Neuronal stem cell (in vitro differentiated cells): ENCODE results near the gene TNNI3.
"Not testable (repeated sequence)": the region's sequence is repeated elsewhere in the genome, so short reads cannot be mapped to it uniquely, and the experiment has no call there.

Experiments
- DNase-seq: peaks from one replicate; pipeline ENCODE4 v3.0.0-alpha.2; 2013; ENCODE audit warnings: low spot score
- H2AFZ ChIP-seq: one replicate; pipeline ENCODE4 v1.6.1; 2013; ENCODE audit warnings: mild to moderate bottlenecking, low read length, inconsistent platforms
- H2AK5ac ChIP-seq: 2 replicates; pipeline ENCODE4 v1.6.1; 2013; ENCODE audit warnings: low read depth, mild to moderate bottlenecking, inconsistent platforms, low read length, moderate library complexity, mixed read lengths
- H2BK120ac ChIP-seq: 2 replicates; pipeline ENCODE4 v1.6.1; 2013; ENCODE audit warnings: low read depth, mild to moderate bottlenecking, inconsistent platforms, low read length, moderate library complexity, mixed read lengths
- H2BK12ac ChIP-seq: one replicate; pipeline ENCODE4 v1.6.1; 2013; ENCODE audit warnings: low read length, inconsistent platforms
- H2BK15ac ChIP-seq: 2 replicates; pipeline ENCODE4 v1.6.1; 2013; ENCODE audit warnings: mild to moderate bottlenecking, low read length, inconsistent platforms, mixed read lengths
- H2BK5ac ChIP-seq: one replicate; pipeline ENCODE4 v1.6.1; 2013; ENCODE audit warnings: inconsistent platforms, mild to moderate bottlenecking, low read length, moderate library complexity
- H3K14ac ChIP-seq: one replicate; pipeline ENCODE4 v1.6.1; 2013; ENCODE audit warnings: low read length, inconsistent platforms
- H3K18ac ChIP-seq: 2 replicates; pipeline ENCODE4 v1.6.1; 2013; ENCODE audit warnings: low read length, inconsistent platforms
- H3K23ac ChIP-seq: 2 replicates; pipeline ENCODE4 v1.6.1; 2013; ENCODE audit warnings: low read depth, mild to moderate bottlenecking, mixed read lengths, low read length, inconsistent platforms; ENCODE audit not compliant: poor library complexity
- H3K27ac ChIP-seq: replicated peaks from 3 replicates; pipeline ENCODE4 v1.5.1; 2013; ENCODE audit warnings: low read length, inconsistent platforms
- H3K27me3 ChIP-seq, 3 experiments: 2 replicates each; pipeline ENCODE4 v1.6.1; 2013; ENCODE audit warnings: low read length in 3 of 3, mild to moderate bottlenecking in 2 of 3, inconsistent platforms in 1 of 3, low read depth in 1 of 3, mixed read lengths in 1 of 3, moderate library complexity in 1 of 3; ENCODE audit not compliant: control insufficient read depth in 3 of 3, insufficient read depth in 3 of 3
- H3K36me3 ChIP-seq, 2 donors: replicated peaks in 1 of 2; 2 replicates each; pipeline ENCODE4 v1.6.1; 2013; ENCODE audit warnings: low read length in 2 of 2; ENCODE audit not compliant: control insufficient read depth in 2 of 2, insufficient read depth in 2 of 2
- H3K4ac ChIP-seq: 2 replicates; pipeline ENCODE4 v1.6.1; 2013; ENCODE audit warnings: inconsistent platforms, mild to moderate bottlenecking, low read length, moderate library complexity
- H3K4me1 ChIP-seq, 2 donors: 1 replicate in 1 of 2; 2 replicates in 1 of 2; pipeline ENCODE4 v1.6.1; 2013; ENCODE audit warnings: low read length in 2 of 2, low read depth in 1 of 2; ENCODE audit not compliant: control insufficient read depth in 2 of 2, insufficient read depth in 1 of 2
- H3K4me2 ChIP-seq: one replicate; pipeline ENCODE4 v1.6.1; 2013; ENCODE audit warnings: mild to moderate bottlenecking, low read length, inconsistent platforms; ENCODE audit not compliant: insufficient read depth, poor library complexity, severe bottlenecking
- H3K4me3 ChIP-seq, 2 donors: 2 replicates each; pipeline ENCODE4 v1.5.1; 2013; ENCODE audit warnings: low read length in 2 of 2, mild to moderate bottlenecking in 2 of 2, inconsistent platforms in 1 of 2, moderate library complexity in 1 of 2
- H3K79me1 ChIP-seq: one replicate; pipeline ENCODE4 v1.6.1; 2013; ENCODE audit warnings: low read depth, mild to moderate bottlenecking, inconsistent platforms, low read length, moderate library complexity
- H3K9ac ChIP-seq: one replicate; pipeline ENCODE4 v1.6.1; 2013; ENCODE audit warnings: mild to moderate bottlenecking, low read depth, low read length, inconsistent platforms; ENCODE audit not compliant: poor library complexity
- H3K9me3 ChIP-seq, 2 donors: replicated peaks in 1 of 2; 2 replicates each; pipeline versions ENCODE3 to v1.6.1; 2013; ENCODE audit warnings: low read length in 2 of 2, mild to moderate bottlenecking in 2 of 2, inconsistent platforms in 1 of 2, low read depth in 1 of 2, mixed read lengths in 1 of 2, moderate library complexity in 1 of 2; ENCODE audit not compliant: control insufficient read depth in 2 of 2, insufficient read depth in 1 of 2
- H4K8ac ChIP-seq: one replicate; pipeline ENCODE4 v1.6.1; 2013; ENCODE audit warnings: low read depth, mild to moderate bottlenecking, inconsistent platforms, low read length, moderate library complexity
- H4K91ac ChIP-seq: one replicate; pipeline ENCODE4 v1.6.1; 2013; ENCODE audit warnings: low read length, low read depth, mild to moderate bottlenecking, inconsistent platforms; ENCODE audit not compliant: poor library complexity
- WGBS, 2 donors: extraction: QIAGEN DNeasy Blood & Tissue Kit; methylation state at CpG; one replicate each; pipeline ENCODE4 v1.1.7; 2013; ENCODE audit warnings: missing lambda C conversion rate in 2 of 2, mixed read lengths in 1 of 2; ENCODE audit not compliant: insufficient read length in 2 of 2, insufficient replicate concordance in 1 of 2; ENCODE audit errors: extremely low coverage in 2 of 2; 5-methylcytosine and 5-hydroxymethylcytosine counted together

The TNNI3 gene

GRCh38 chr19:55173714-55174409 lies 16.3 kb upstream of the TNNI3 start:
- Histone ChIP-seq H3K9ac (peak overlapping the region; percentile 82), H3K18ac (peak overlapping the region; percentile 96), H2BK12ac (no peak overlapping the region), H2AFZ (peak overlapping the region; percentile 94), H2BK120ac (no peak overlapping the region), H2BK5ac (peak overlapping the region; percentile 90), H4K91ac (no peak overlapping the region), H3K4me2 (peak overlapping the region; percentile 95), H3K4me1 (peaks cover 6 to 12% of the 10 kb centered on the region in 2 donors), H3K27me3 (peaks cover 4 to 56% (median 8%) of the 10 kb centered on the region in 3 experiments), H2BK15ac (peak overlapping the region; percentile 70), H3K4ac (no peak overlapping the region), H3K23ac (peak overlapping the region; percentile 26), H3K36me3 (no peaks in the 10 kb centered on the region), H3K14ac (peak overlapping the region; percentile 67), H3K9me3 (peaks cover 3 to 5% of the 10 kb centered on the region in 2 donors), H4K8ac (no peak overlapping the region), H3K79me1 (no peaks in the 10 kb centered on the region), H2AK5ac (no peak overlapping the region), H3K27ac (peak overlapping the region; percentile 40), H3K4me3 (peak overlapping the region; percentile 34 to 80)
- WGBS, 2 donors, result no CpG with 5 or more reads among the region's 37 CpGs
- DNase-seq, result peak; percentile 69

DNA sequence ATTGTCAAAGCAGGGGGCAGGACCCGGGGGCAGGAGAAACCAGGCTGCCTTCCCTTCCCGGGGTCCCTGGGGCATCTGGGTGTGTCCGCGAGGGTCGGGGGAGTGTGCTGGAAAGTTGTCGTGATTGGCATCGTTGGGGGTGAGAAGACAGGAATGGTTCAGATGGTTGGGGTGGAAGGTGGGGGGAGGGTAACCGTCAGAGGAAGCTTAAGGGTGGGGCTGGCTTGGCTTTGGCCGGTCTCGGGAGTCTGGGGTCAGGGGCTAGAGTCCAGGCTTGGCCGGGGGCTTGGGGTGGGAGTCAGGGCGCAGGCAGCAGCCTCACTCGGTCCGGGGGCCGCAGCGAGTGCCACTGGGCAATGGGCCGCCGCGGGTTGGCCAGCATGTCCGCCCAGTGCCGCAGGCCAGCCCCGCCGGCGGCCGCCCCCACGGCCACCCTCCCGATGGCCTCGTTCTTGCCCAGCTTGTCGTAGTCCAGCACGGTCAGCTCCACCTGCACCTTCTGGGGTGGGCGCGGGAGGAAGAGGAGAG lies 15.7 kb upstream of the TNNI3 start:
- H2BK5ac ChIP-seq, result peak overlapping the region; percentile 90
- no peaks in the 10 kb centered on the region for H3K79me1 ChIP-seq
- peaks cover 6 to 9% of the 10 kb centered on the region in 2 donors for H3K4me1 ChIP-seq
- WGBS, 2 donors, result no CpG with 5 or more reads among the region's 32 CpGs
- peak overlapping the region; percentile 34 to 80 for H3K4me3 ChIP-seq
- peak overlapping the region; percentile 40 for H3K27ac ChIP-seq
- H3K9me3 ChIP-seq, result peaks cover 3 to 5% of the 10 kb centered on the region in 2 donors
- peaks cover 4 to 56% (median 8%) of the 10 kb centered on the region in 3 experiments for H3K27me3 ChIP-seq
- no peak for DNase-seq
- peak overlapping the region; percentile 94 for H2AFZ ChIP-seq
- no peak overlapping the region for H3K4ac ChIP-seq
- peak overlapping the region; percentile 6 for H4K8ac ChIP-seq
- H4K91ac ChIP-seq, result no peak overlapping the region
- H3K14ac ChIP-seq, result peak overlapping the region; percentile 67
- peak overlapping the region; percentile 65 for H2AK5ac ChIP-seq
- H2BK12ac ChIP-seq, result no peak overlapping the region
- peak overlapping the region; percentile 82 for H3K9ac ChIP-seq
- H2BK15ac ChIP-seq, result peak overlapping the region; percentile 87
- H3K36me3 ChIP-seq, result no peaks in the 10 kb centered on the region
- peak overlapping the region; percentile 69 for H2BK120ac ChIP-seq
- peak overlapping the region; percentile 96 for H3K18ac ChIP-seq
- H3K23ac ChIP-seq, result peak overlapping the region; percentile 37
- peak overlapping the region; percentile 95 for H3K4me2 ChIP-seq

DNA sequence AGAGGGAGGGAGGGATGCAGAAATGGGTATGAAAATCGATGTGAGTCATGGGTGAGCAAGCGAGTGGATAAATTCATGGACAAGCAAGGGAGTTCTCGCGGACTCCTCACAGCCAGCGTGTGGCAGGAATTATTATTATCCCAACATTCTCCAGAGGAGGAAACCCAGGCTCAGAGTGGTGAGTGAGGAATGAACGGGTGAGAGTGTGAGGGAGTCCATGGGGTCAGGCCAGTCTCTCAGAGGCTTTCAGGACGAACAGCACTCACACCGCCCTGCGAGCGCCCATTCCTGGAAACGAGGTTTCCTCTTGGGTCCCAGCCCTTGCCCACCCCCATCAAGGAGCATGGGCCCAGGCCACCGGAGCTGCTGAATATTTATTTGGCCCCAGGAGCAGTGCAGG lies 15.2 kb upstream of the TNNI3 start:
- H3K4me3 ChIP-seq, result no peak overlapping the region
- WGBS, 2 donors, result no CpG with 5 or more reads among the region's 12 CpGs
- peak overlapping the region; percentile 67 for H3K18ac ChIP-seq
- peak overlapping the region; percentile 87 for H2BK15ac ChIP-seq
- no peaks in the 10 kb centered on the region for H3K36me3 ChIP-seq
- H2AK5ac ChIP-seq, result peak overlapping the region; percentile 65
- H3K9me3 ChIP-seq, result peaks cover 3 to 5% of the 10 kb centered on the region in 2 donors
- H2BK5ac ChIP-seq, result peak overlapping the region; percentile 90
- H3K4ac ChIP-seq, result no peak overlapping the region
- H3K9ac ChIP-seq, result no peak overlapping the region
- no peak for DNase-seq
- H4K91ac ChIP-seq, result no peak overlapping the region
- H3K4me2 ChIP-seq, result peak overlapping the region; percentile 95
- peak overlapping the region; percentile 94 for H2AFZ ChIP-seq
- peaks cover 6 to 7% of the 10 kb centered on the region in 2 donors for H3K4me1 ChIP-seq
- peak overlapping the region; percentile 69 for H2BK120ac ChIP-seq
- H3K23ac ChIP-seq, result peak overlapping the region; percentile 37
- H3K79me1 ChIP-seq, result no peaks in the 10 kb centered on the region
- no peak overlapping the region for H4K8ac ChIP-seq
- peak overlapping the region; percentile 67 for H3K14ac ChIP-seq
- peaks cover 4 to 56% (median 8%) of the 10 kb centered on the region in 3 experiments for H3K27me3 ChIP-seq
- H2BK12ac ChIP-seq, result no peak overlapping the region
- no peak overlapping the region for H3K27ac ChIP-seq

GRCh38 chr19:55172318-55172717 lies 14.8 kb upstream of the TNNI3 start:
- not testable (repeated sequence) for H2AK5ac ChIP-seq, H3K4ac ChIP-seq, DNase-seq, H2BK12ac ChIP-seq, H3K36me3 ChIP-seq, H3K79me1 ChIP-seq, H3K9me3 ChIP-seq, H4K8ac ChIP-seq, H3K27ac ChIP-seq, H3K4me2 ChIP-seq, H2AFZ ChIP-seq, H2BK120ac ChIP-seq, H2BK15ac ChIP-seq, H3K14ac ChIP-seq, H4K91ac ChIP-seq, H3K23ac ChIP-seq, H3K4me1 ChIP-seq, H2BK5ac ChIP-seq, H3K18ac ChIP-seq, H3K4me3 ChIP-seq, H3K9ac ChIP-seq
- WGBS, 2 donors, result no CpG with 5 or more reads among the region's 9 CpGs
- H3K27me3 ChIP-seq, result peaks cover 4 to 59% (median 8%) of the 10 kb centered on the region in 3 experiments
